ENCODE measurements around the gene BARHL1.

GRCh38 chr9:132630116-132630515 is 47.7 kb downstream of the BARHL1 start:
- no peak for TF ChIP-seq EP300 (IDR thresholded peaks at IDR 0.05)
- no peak for TF ChIP-seq POLR2A (IDR thresholded peaks at IDR 0.05; ENCODE audit: low read depth)
- no peak for TF ChIP-seq CTCF (IDR thresholded peaks at IDR 0.05)
